A673 (cell line): ENCODE data around the gene EFCAB6.

Experiments
- CTCF ChIP-seq: fragments of 300-800, 200-600 bp; sonication (generic); conservative IDR thresholded peaks from 2 replicates; pipeline ENCODE4 v1.5.1; 2017; ENCODE audit warnings: low read depth, mild to moderate bottlenecking, antibody characterized with exemption, low read length, moderate library complexity, mixed read lengths
- EZH2 ChIP-seq: fragments of 200-600 bp; sonication (generic); IDR thresholded peaks from 2 replicates; pipeline ENCODE4 v1.6.1; 2017; ENCODE audit warnings: borderline replicate concordance, low read depth, mild to moderate bottlenecking, mixed read lengths, antibody characterized with exemption, low read length; ENCODE audit not compliant: poor library complexity, severe bottlenecking

- TF ChIP-seq CTCF (no peak), EZH2 (no peak)
Measured at GRCh38 chr22:43637275-43638260, 174.5 kb downstream of the EFCAB6 start.
